GM23248 (cell line): ENCODE data around the gene MFAP3L.

Experiments used
- EZH2 ChIP-seq: fragments of 200-600 bp; sonication (generic); IDR thresholded peaks from 2 replicates; pipeline ENCODE4 v1.6.1; 2018; ENCODE audit warnings: antibody characterized with exemption, mild to moderate bottlenecking; ENCODE audit not compliant: insufficient read depth, poor library complexity, severe bottlenecking
- EZH2phosphoT487 ChIP-seq: fragments of 200-600 bp; sonication (generic); IDR thresholded peaks from 2 replicates; pipeline ENCODE4 v1.6.1; 2018; ENCODE audit warnings: antibody characterized with exemption, moderate library complexity, mild to moderate bottlenecking, low read depth; ENCODE audit not compliant: insufficient read depth

DNA sequence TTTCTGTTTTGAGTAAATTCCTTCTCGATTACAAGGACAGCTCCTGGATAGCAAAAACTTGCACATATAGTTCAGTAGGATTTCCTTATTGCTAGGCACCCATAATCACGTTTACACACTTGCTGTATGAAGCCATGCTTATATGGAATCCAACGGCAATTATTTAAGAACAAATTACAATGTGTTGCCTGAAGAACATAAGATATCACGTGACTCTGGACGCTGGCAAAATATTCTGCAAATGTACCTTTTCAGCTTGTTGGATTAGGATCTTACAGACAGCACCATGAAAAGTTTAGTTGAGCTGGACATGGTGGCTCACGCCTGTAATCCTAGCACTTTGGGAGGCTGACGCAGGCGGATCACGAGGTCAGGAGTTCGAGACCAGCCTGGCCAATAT is 17.4 kb downstream of the MFAP3L start:
- TF ChIP-seq EZH2phosphoT487: no peak
- no peak for TF ChIP-seq EZH2
